HCT116 (cell line): ENCODE data around the gene ITFG1. TPM values are rescaled to one million over a fixed set of nuclear protein-coding genes. Genes with fewer than 3 reads are reported as not detected.

Experiments used
- ATAC-seq: fragments of 200-7000 bp; cut with Tn5 transposase; 2 replicates; pipeline ENCODE4 v1.9.1; 2020; ENCODE audit warnings: mild to moderate bottlenecking, moderate library complexity
- BruUV-seq: library from RNA; stranded (reverse); fragments of 400-500 nt; replicated peaks from 2 replicates; lab custom pipeline; 2021; lab: Mats Ljungman, UMichigan
- CTCF ChIA-PET: fragments of 300-600 bp; sonication (Branson Sonifier 250); formaldehyde crosslinking; loops from one replicate; lab custom pipeline; 2021; ENCODE audit warnings: antibody characterized with exemption; lab: Charles Lee
- POLR2A ChIA-PET: fragments of 300-600, 350-600 bp; sonication (Branson Sonifier 250); formaldehyde crosslinking; loops from one replicate; lab custom pipeline; 2021; ENCODE audit warnings: antibody characterized with exemption; lab: Charles Lee
- RAD21 ChIA-PET, 2 experiments: fragments of 300-600 bp; sonication (Branson Sonifier 250); formaldehyde crosslinking; loops; one replicate each; lab custom pipeline; 2023; ENCODE audit warnings: low total read pairs in 2 of 2; ENCODE audit not compliant: uncharacterized antibody in 2 of 2, unreplicated experiment in 2 of 2, low non-redundant PET in 1 of 2; lab: Charles Lee
- DNase-seq: peaks from one replicate; pipeline ENCODE4 v3.0.0-alpha.2; 2010; ENCODE audit warnings: low read depth, low spot score
- H2AFZ ChIP-seq: fragments of 200-600 bp; shearing (Covaris generic), sonication (generic); 2 replicates; pipeline ENCODE4 v1.6.1; 2017; ENCODE audit warnings: low read depth, mixed run types, mixed read lengths, antibody characterized with exemption, low read length; ENCODE audit not compliant: poor library complexity, severe bottlenecking
- H3K27ac ChIP-seq: 2 replicates; pipeline ENCODE4 v1.5.1; 2012; ENCODE audit warnings: low read depth, low read length
- H3K27me3 ChIP-seq: fragments of 200-600 bp; sonication (generic); 2 replicates; pipeline ENCODE4 v1.6.1; 2016; ENCODE audit warnings: mixed run types, low read length, mixed read lengths; ENCODE audit not compliant: insufficient read depth
- H3K36me3 ChIP-seq, 2 experiments: fragments of 200-500 bp in 1 of 2; fragments of 200-600 bp in 1 of 2; sonication (Bioruptor generic) in 1 of 2; sonication (generic) in 1 of 2; 2 replicates each; pipeline versions ENCODE4 v1.5.1 to v1.6.1; 2014 to 2016; ENCODE audit warnings: low read length in 2 of 2, inconsistent platforms in 1 of 2, mixed read lengths in 1 of 2, mixed run types in 1 of 2; ENCODE audit not compliant: insufficient read depth in 2 of 2, control insufficient read depth in 1 of 2
- H3K4me1 ChIP-seq, 2 experiments: fragments of 200-600 bp in 1 of 2; sonication (generic) in 1 of 2; 2 replicates each; pipeline versions ENCODE4 v1.5.1 to v1.6.1; 2012 to 2017; ENCODE audit warnings: low read length in 2 of 2, inconsistent platforms in 1 of 2, mild to moderate bottlenecking in 1 of 2, mixed read lengths in 1 of 2, mixed run types in 1 of 2, moderate library complexity in 1 of 2; ENCODE audit not compliant: insufficient read depth in 2 of 2, control insufficient read depth in 1 of 2
- H3K4me2 ChIP-seq: fragments of 200-600 bp; sonication (generic); 2 replicates; pipeline ENCODE4 v1.6.1; 2017; ENCODE audit warnings: mixed run types, low read length, mixed read lengths
- H3K4me3 ChIP-seq, 2 experiments: fragments of 200-600 bp in 1 of 2; sonication (generic) in 1 of 2; replicated peaks in 1 of 2; 2 replicates each; pipeline ENCODE4 v1.5.1; 2011 to 2016; ENCODE audit warnings: low read length in 2 of 2, control low read depth in 1 of 2, low read depth in 1 of 2, mild to moderate bottlenecking in 1 of 2, mixed read lengths in 1 of 2, mixed run types in 1 of 2
- H3K79me2 ChIP-seq: fragments of 200-600 bp; sonication (generic); 2 replicates; pipeline ENCODE4 v1.6.1; 2017; ENCODE audit warnings: mild to moderate bottlenecking, mixed run types, low read length, moderate library complexity, mixed read lengths; ENCODE audit not compliant: insufficient read depth
- H3K9ac ChIP-seq: fragments of 200-600 bp; sonication (generic); 2 replicates; pipeline ENCODE4 v1.6.1; 2016; ENCODE audit warnings: low read length, mixed read lengths
- H3K9me2 ChIP-seq: fragments of 200-600 bp; sonication (generic), shearing (Covaris generic); 2 replicates; pipeline ENCODE4 v1.6.1; 2017; ENCODE audit warnings: mixed run types, mild to moderate bottlenecking, moderate library complexity; ENCODE audit not compliant: insufficient read depth
- H3K9me3 ChIP-seq, 2 experiments: fragments of 200-500 bp in 1 of 2; fragments of 200-600 bp in 1 of 2; sonication (Bioruptor generic) in 1 of 2; sonication (generic) in 1 of 2; 2 replicates each; pipeline ENCODE4 v1.6.1; 2014 to 2017; ENCODE audit warnings: low read length in 2 of 2, mixed read lengths in 2 of 2, inconsistent platforms in 1 of 2, low read depth in 1 of 2, mild to moderate bottlenecking in 1 of 2, mixed run types in 1 of 2, moderate library complexity in 1 of 2; ENCODE audit not compliant: control insufficient read depth in 1 of 2, insufficient read depth in 1 of 2
- H4K20me1 ChIP-seq: fragments of 200-600 bp; sonication (generic), shearing (Covaris generic); 2 replicates; pipeline ENCODE4 v1.6.1; 2017; ENCODE audit warnings: mixed run types, mild to moderate bottlenecking, moderate library complexity; ENCODE audit not compliant: insufficient read depth
- CEBPB ChIP-seq: IDR thresholded peaks from 2 replicates; pipeline ENCODE4 v1.6.1; 2012; ENCODE audit warnings: low read depth
- EGR1 ChIP-seq: IDR thresholded peaks from 2 replicates; pipeline ENCODE4 v1.6.1; 2012; ENCODE audit warnings: low read depth
- ELF1 ChIP-seq: IDR thresholded peaks from 2 replicates; pipeline ENCODE4 v1.6.1; 2012; ENCODE audit warnings: low read depth, borderline replicate concordance
- EZH2phosphoT487 ChIP-seq: fragments of 200-600 bp; IDR thresholded peaks from 2 replicates; pipeline ENCODE4 v1.6.1; 2018; ENCODE audit warnings: antibody characterized with exemption, borderline replicate concordance
- POLR2AphosphoS5 ChIP-seq: IDR thresholded peaks from 2 replicates; pipeline ENCODE4 v1.6.1; 2011; ENCODE audit warnings: mild to moderate bottlenecking, low read depth, low read length, moderate library complexity
- YY1 ChIP-seq: IDR thresholded peaks from 2 replicates; pipeline ENCODE4 v1.6.1; 2011; ENCODE audit warnings: low read length, low read depth, moderate library complexity, mild to moderate bottlenecking; ENCODE audit not compliant: insufficient replicate concordance; ENCODE audit errors: extremely low read depth
- intact Hi-C: fragments of 100-400 bp; cut with micrococcal nuclease; formaldehyde crosslinking; loops from 2 replicates; pipeline ENCODE4 v1.10.0; 2022
- total RNA-seq: library from RNA; stranded (reverse); gene quantifications from one replicate; pipeline ENCODE4 v1.2.1, GENCODE V29; 2021; ENCODE audit not compliant: unreplicated experiment
- TF ChIP-seq, protein P1 (sequence below), 3 experiments: fragments of 200-600 bp in 1 of 3; sonication (generic) in 1 of 3; IDR thresholded peaks in 2 of 3; conservative IDR thresholded peaks in 1 of 3; 2 replicates each; pipeline ENCODE4 v1.5.1; 2012 to 2017; ENCODE audit warnings: low read depth in 2 of 3, low read length in 2 of 3, antibody characterized with exemption in 1 of 3, borderline replicate concordance in 1 of 3, control low read depth in 1 of 3, mild to moderate bottlenecking in 1 of 3, mixed read lengths in 1 of 3, mixed run types in 1 of 3, moderate library complexity in 1 of 3; ENCODE audit not compliant: insufficient read depth in 1 of 3
- TF ChIP-seq, protein P2 (sequence below): IDR thresholded peaks from 2 replicates; pipeline ENCODE4 v1.6.1; 2012
- TF ChIP-seq, protein P3 (sequence below): IDR thresholded peaks from 2 replicates; pipeline ENCODE4 v1.6.1; 2012; ENCODE audit warnings: low read depth

The ITFG1 gene
- total RNA-seq, 1 experiment from 2014 or later, result 24.9 TPM

DNA sequence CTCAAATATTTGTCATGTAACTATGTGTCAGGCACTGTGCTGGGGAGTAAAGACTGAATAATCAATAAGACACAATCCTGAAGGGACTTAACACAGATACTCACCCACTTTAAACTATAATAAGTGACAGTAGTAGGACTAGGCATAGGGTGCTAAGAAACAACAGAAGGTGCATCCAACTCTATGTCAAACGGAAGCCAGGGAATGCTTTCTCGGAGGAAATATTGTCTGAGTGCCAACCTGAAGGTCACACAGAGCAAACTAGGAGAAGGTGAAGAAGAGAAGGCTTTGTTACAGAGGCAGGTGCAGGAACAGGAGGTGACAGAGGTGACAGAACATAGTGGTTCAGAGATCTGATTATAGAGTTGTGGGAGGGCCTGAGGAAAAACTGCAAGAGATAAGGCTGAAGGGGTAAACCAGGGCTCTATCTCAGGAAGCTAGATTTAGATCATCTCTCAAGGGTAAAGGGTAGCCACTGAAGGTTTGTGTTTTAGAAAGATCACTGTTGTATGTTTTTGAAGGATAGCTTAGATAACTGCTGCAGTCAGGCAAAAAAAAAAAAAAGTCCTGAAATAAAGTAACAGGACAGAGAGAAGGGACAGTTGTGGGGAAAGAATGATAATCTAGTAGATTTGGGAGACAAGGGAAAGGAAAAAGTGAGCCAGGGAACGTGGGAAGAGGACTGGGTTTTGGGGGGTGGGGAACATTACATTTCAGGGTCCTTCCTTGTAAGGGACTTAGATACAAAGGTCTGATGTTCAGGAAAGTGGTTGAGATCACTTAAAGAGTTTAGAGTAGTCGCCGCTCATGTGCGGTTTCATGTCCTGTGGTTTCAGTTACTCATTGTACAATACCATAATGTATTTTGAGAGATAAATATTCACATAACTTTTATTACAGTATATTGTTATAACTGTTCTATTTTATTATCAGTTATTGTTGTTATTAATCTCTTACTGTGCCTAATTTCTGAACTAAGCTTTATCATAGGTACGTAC is 231.5 kb downstream of the ITFG1 start:
- Histone ChIP-seq H3K9ac (no peak overlapping the region), H3K79me2 (no peaks in the 10 kb centered on the region), H3K9me3 (no peaks in the 10 kb centered on the region), H3K9me2 (no peaks in the 10 kb centered on the region), H3K4me1 (no peaks in the 10 kb centered on the region), H3K27me3 (no peaks in the 10 kb centered on the region), H3K27ac (no peak overlapping the region), H3K4me3 (no peak overlapping the region), H2AFZ (no peak overlapping the region), H3K36me3 (no peaks in the 10 kb centered on the region), H3K4me2 (no peak overlapping the region), H4K20me1 (no peaks in the 10 kb centered on the region)
- no TSS peak for BruUV-seq
- TF ChIP-seq POLR2AphosphoS5 (no peak), EGR1 (no peak), ELF1 (no peak), EZH2phosphoT487 (no peak), CEBPB (no peak), YY1 (no peak)
- TF ChIP-seq, protein P1, sequence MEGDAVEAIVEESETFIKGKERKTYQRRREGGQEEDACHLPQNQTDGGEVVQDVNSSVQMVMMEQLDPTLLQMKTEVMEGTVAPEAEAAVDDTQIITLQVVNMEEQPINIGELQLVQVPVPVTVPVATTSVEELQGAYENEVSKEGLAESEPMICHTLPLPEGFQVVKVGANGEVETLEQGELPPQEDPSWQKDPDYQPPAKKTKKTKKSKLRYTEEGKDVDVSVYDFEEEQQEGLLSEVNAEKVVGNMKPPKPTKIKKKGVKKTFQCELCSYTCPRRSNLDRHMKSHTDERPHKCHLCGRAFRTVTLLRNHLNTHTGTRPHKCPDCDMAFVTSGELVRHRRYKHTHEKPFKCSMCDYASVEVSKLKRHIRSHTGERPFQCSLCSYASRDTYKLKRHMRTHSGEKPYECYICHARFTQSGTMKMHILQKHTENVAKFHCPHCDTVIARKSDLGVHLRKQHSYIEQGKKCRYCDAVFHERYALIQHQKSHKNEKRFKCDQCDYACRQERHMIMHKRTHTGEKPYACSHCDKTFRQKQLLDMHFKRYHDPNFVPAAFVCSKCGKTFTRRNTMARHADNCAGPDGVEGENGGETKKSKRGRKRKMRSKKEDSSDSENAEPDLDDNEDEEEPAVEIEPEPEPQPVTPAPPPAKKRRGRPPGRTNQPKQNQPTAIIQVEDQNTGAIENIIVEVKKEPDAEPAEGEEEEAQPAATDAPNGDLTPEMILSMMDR (IDR thresholded peaks at IDR 0.05 in 2 of 3, conservative IDR thresholded peaks at IDR 0.05 in 1 of 3; ENCODE audit: borderline replicate concordance in 1 of 3, insufficient read depth in 1 of 3, low read depth in 2 of 3, low read length in 2 of 3), result no peak
- TF ChIP-seq, protein P2, sequence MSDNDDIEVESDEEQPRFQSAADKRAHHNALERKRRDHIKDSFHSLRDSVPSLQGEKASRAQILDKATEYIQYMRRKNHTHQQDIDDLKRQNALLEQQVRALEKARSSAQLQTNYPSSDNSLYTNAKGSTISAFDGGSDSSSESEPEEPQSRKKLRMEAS, result no peak
- TF ChIP-seq, protein P3, sequence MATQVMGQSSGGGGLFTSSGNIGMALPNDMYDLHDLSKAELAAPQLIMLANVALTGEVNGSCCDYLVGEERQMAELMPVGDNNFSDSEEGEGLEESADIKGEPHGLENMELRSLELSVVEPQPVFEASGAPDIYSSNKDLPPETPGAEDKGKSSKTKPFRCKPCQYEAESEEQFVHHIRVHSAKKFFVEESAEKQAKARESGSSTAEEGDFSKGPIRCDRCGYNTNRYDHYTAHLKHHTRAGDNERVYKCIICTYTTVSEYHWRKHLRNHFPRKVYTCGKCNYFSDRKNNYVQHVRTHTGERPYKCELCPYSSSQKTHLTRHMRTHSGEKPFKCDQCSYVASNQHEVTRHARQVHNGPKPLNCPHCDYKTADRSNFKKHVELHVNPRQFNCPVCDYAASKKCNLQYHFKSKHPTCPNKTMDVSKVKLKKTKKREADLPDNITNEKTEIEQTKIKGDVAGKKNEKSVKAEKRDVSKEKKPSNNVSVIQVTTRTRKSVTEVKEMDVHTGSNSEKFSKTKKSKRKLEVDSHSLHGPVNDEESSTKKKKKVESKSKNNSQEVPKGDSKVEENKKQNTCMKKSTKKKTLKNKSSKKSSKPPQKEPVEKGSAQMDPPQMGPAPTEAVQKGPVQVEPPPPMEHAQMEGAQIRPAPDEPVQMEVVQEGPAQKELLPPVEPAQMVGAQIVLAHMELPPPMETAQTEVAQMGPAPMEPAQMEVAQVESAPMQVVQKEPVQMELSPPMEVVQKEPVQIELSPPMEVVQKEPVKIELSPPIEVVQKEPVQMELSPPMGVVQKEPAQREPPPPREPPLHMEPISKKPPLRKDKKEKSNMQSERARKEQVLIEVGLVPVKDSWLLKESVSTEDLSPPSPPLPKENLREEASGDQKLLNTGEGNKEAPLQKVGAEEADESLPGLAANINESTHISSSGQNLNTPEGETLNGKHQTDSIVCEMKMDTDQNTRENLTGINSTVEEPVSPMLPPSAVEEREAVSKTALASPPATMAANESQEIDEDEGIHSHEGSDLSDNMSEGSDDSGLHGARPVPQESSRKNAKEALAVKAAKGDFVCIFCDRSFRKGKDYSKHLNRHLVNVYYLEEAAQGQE, result no peak
- intact Hi-C loops, result no loop called here
- DNase-seq (no peak), ATAC-seq (no peak)
- POLR2A ChIA-PET, result no interaction called here
- RAD21 ChIA-PET, result no interaction called here
- CTCF ChIA-PET, result no interaction called here
